Measurements from ENCODE around the gene CD320.
"Not testable (repeated sequence)": the region's sequence is repeated elsewhere in the genome, so short reads cannot be mapped to it uniquely, and the experiment has no call there.

The CD320 gene

GRCh38 chr19:8308891-8309291 is 733 bp upstream of the CD320 start:
- DNase-seq (ENCODE audit: low spot score): no peak

GRCh38 chr19:8307400-8307964 is 676 bp downstream of the CD320 start:
- no peak for DNase-seq (ENCODE audit: low spot score)

GRCh38 chr19:8306235-8307054 is 1.7 kb downstream of the CD320 start:
- DNase-seq (ENCODE audit: low spot score): no peak

- DNase-seq (ENCODE audit: low spot score): no peak
Observed at GRCh38 chr19:8305798-8306197, 2.4 kb downstream of the CD320 start.

- no peak for DNase-seq (ENCODE audit: low spot score)
Observed at GRCh38 chr19:8304841-8305621, 3.1 kb downstream of the CD320 start.

GRCh38 chr19:8302734-8303133 is 5.4 kb downstream of the CD320 start:
- DNase-seq (ENCODE audit: low spot score): no peak

- no peak for DNase-seq (ENCODE audit: low spot score)
Observed at GRCh38 chr19:8302357-8302691, 5.8 kb downstream of the CD320 start.

GRCh38 chr19:8291337-8291736 is 16.8 kb downstream of the CD320 start:
- DNase-seq (ENCODE audit: low spot score): not testable (repeated sequence)

GRCh38 chr19:8276508-8276907 is 31.6 kb downstream of the CD320 start:
- not testable (repeated sequence) for DNase-seq (ENCODE audit: low spot score)

GRCh38 chr19:8269724-8270123 is 38.4 kb downstream of the CD320 start:
- DNase-seq (ENCODE audit: low spot score): no peak

- DNase-seq (ENCODE audit: low spot score): no peak
Observed at GRCh38 chr19:8265872-8266271, 42.3 kb downstream of the CD320 start.

GRCh38 chr19:8264248-8264647 is 43.9 kb downstream of the CD320 start:
- not testable (repeated sequence) for DNase-seq (ENCODE audit: low spot score)

GRCh38 chr19:8262431-8262830 is 45.7 kb downstream of the CD320 start:
- DNase-seq (ENCODE audit: low spot score): no peak

- no peak for DNase-seq (ENCODE audit: low spot score)
Observed at GRCh38 chr19:8261881-8262280, 46.3 kb downstream of the CD320 start.

- DNase-seq (ENCODE audit: low spot score): no peak
Observed at GRCh38 chr19:8261347-8261746, 46.8 kb downstream of the CD320 start.

- no peak for DNase-seq (ENCODE audit: low spot score)
Observed at GRCh38 chr19:8259922-8260247, 48.3 kb downstream of the CD320 start.

GRCh38 chr19:8259142-8259921 is 48.8 kb downstream of the CD320 start:
- no peak for DNase-seq (ENCODE audit: low spot score)

GRCh38 chr19:8257052-8257443 is 51.1 kb downstream of the CD320 start:
- DNase-seq (ENCODE audit: low spot score): no peak

GRCh38 chr19:8256276-8257051 is 51.7 kb downstream of the CD320 start:
- DNase-seq (ENCODE audit: low spot score): no peak

- DNase-seq (ENCODE audit: low spot score): no peak
Observed at GRCh38 chr19:8255426-8256125, 52.6 kb downstream of the CD320 start.
